CD4-positive, alpha-beta T cell (primary cell): ENCODE results near the gene RNASEH2B. TPM values are rescaled to one million over a fixed set of nuclear protein-coding genes. Genes with fewer than 3 reads are reported as not detected.

Experiments used
- ATAC-seq: fragments of 200-7000 bp; cut with Tn5 transposase; one replicate; pipeline ENCODE4 v1.10.0; 2022; ENCODE audit warnings: mild to moderate bottlenecking; ENCODE audit not compliant: poor library complexity
- CTCF ChIA-PET: fragments of 350-600 bp; sonication (Branson Sonifier 250); formaldehyde crosslinking; loops from one replicate; lab custom pipeline; 2021; ENCODE audit warnings: antibody characterized with exemption, inconsistent platforms; lab: Charles Lee
- POLR2A ChIA-PET: fragments of 350-600 bp; sonication (Branson Sonifier 250); formaldehyde crosslinking; loops from one replicate; lab custom pipeline; 2021; ENCODE audit warnings: antibody characterized with exemption, inconsistent platforms; lab: Charles Lee
- DNase-seq, 14 experiments: peaks; one replicate each; pipeline ENCODE4 v3.0.0-alpha.2; 2013 to 2020; ENCODE audit warnings: mixed read lengths in 2 of 14
- H3K27ac ChIP-seq, 2 donors: one replicate each; pipeline versions ENCODE4 v1.5.1 to v1.7.0; 2013; ENCODE audit warnings: low read length in 2 of 2, low read depth in 1 of 2, mild to moderate bottlenecking in 1 of 2
- H3K27me3 ChIP-seq, 2 experiments: 1 replicate in 1 of 2; 2 replicates in 1 of 2; pipeline versions ENCODE4 v1.6.1 to v1.7.0; 2013; ENCODE audit warnings: low read length in 2 of 2, control low read depth in 1 of 2, mild to moderate bottlenecking in 1 of 2, moderate library complexity in 1 of 2; ENCODE audit not compliant: insufficient read depth in 2 of 2, control insufficient read depth in 1 of 2
- H3K36me3 ChIP-seq: one replicate; pipeline ENCODE4 v1.6.1; 2013; ENCODE audit warnings: low read length, control low read depth; ENCODE audit not compliant: insufficient read depth
- H3K4me1 ChIP-seq: one replicate; pipeline ENCODE4 v1.6.1; 2013; ENCODE audit warnings: low read length, control low read depth; ENCODE audit not compliant: insufficient read depth
- H3K4me3 ChIP-seq: one replicate; pipeline ENCODE4 v1.5.1; 2013; ENCODE audit warnings: mild to moderate bottlenecking, low read length, moderate library complexity
- H3K9me3 ChIP-seq, 2 experiments: 1 replicate in 1 of 2; 2 replicates in 1 of 2; pipeline versions ENCODE4 v1.6.1 to v1.7.0; 2013; ENCODE audit warnings: low read length in 2 of 2, mild to moderate bottlenecking in 2 of 2, control low read depth in 1 of 2, moderate library complexity in 1 of 2; ENCODE audit not compliant: control insufficient read depth in 1 of 2, insufficient read depth in 1 of 2
- H3K27ac Mint-ChIP-seq: one replicate; pipeline ENCODE4 v1.8.0; 2020; ENCODE audit warnings: mixed read lengths
- H3K27me3 Mint-ChIP-seq: one replicate; pipeline ENCODE4 v1.8.0; 2021; ENCODE audit warnings: mixed read lengths
- H3K36me3 Mint-ChIP-seq: one replicate; pipeline ENCODE4 v1.8.0; 2021; ENCODE audit warnings: low read depth, mixed read lengths
- H3K4me1 Mint-ChIP-seq: one replicate; pipeline ENCODE4 v1.8.0; 2021; ENCODE audit warnings: low read depth, mixed read lengths
- H3K4me3 Mint-ChIP-seq: one replicate; pipeline ENCODE4 v1.8.0; 2020; ENCODE audit warnings: mild to moderate bottlenecking, mixed read lengths
- H3K9me3 Mint-ChIP-seq: one replicate; pipeline ENCODE4 v1.8.0; 2020; ENCODE audit warnings: mixed read lengths
- intact Hi-C, 2 experiments: fragments of 100-400 bp; cut with DNase I in 1 of 2; cut with micrococcal nuclease in 1 of 2; formaldehyde crosslinking; loops; one replicate each; pipeline versions ENCODE4 v1.15.1 to v1.9.0; 2023 to 2025; cut with DNase I, micrococcal nuclease
- total RNA-seq, 174 experiments: library from RNA in 2 of 174; stranded (reverse) in 2 of 174; gene quantifications; one replicate each; pipeline ENCODE4 v1.2.3 and lab custom pipeline; 2021 to 2026
- TF ChIP-seq, protein P1 (sequence below): fragments of 200-600 bp; IDR thresholded peaks from one replicate; pipeline ENCODE4 v1.8.0; 2022; ENCODE audit warnings: antibody characterized with exemption, mild to moderate bottlenecking

RNASEH2B gene
- total RNA-seq, 2 experiments from 2014 or later, result 68.4 to 74.6 TPM

DNA sequence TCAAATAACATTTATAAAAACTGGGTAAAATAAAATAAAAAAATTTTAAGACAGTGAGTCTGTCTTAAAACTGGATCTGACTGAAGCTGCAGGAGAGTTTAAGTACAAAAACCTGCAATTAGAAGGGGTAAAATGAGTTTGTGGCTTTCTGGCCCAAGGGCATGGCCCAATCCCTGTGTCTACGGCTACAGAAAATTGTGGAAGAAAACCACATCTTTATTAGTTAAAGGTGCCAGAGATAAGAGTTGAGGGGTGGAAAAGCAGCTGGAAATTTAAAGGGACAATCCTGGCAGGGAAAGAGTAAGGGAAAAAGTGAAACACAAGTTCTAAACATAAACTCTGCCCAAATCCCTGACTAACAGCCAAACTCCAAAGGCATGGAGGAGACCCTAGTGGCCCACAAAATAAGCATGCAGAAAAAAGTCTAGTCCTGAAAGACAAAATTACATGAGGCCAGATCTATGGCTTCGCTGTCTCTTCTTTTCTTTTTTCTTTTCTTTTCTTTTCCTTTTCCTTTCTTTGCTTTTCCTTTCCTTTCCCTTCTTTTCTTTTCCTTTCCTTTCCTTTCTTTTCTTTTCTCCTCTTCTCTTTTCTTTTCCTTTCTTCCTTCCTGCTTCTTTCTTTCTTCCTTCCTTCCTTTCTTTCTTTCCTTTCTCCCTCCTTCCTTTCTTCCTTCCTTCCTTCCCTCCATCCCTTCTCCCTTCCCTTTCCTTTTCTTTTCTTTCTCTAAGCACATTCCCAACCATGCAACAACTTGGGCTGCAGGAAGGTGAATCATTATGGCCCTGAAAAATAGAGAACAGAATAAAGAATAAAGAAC lies 42.6 kb upstream of the RNASEH2B start:
- H3K4me3 Mint-ChIP-seq, result no peak overlapping the region

DNA sequence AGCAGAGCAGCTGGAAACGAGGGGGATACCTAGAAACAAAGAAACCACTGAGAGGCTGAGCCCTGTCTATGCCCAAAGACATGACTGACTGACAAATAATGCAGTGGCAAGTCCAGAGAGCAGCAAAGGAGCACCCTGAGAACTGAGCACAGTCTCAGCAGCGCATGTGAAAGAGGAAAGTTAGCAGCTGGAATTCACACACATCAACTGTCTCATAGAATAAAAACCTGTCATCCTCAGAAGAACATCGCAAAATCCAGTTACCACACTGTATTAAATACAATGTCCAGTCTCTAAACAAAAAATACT lies 42.0 kb upstream of the RNASEH2B start:
- Histone ChIP-seq H3K9me3 (no peaks in the 10 kb centered on the region), H3K36me3 (no peaks in the 10 kb centered on the region), H3K4me3 (no peak overlapping the region), H3K27ac (no peak overlapping the region), H3K27me3 (no peaks in the 10 kb centered on the region), H3K4me1 (no peaks in the 10 kb centered on the region)
- ChIA-PET POLR2A (no interaction called here), CTCF (no interaction called here)
- H3K27me3 Mint-ChIP-seq, result no peaks in the 10 kb centered on the region
- intact Hi-C loops, result no loop called here
- no peaks in the 10 kb centered on the region for H3K36me3 Mint-ChIP-seq
- DNase-seq, result no peak
- H3K9me3 Mint-ChIP-seq, result no peaks in the 10 kb centered on the region
- no peak overlapping the region for H3K4me3 Mint-ChIP-seq
- ATAC-seq, result no peak
- TF ChIP-seq, protein P1, sequence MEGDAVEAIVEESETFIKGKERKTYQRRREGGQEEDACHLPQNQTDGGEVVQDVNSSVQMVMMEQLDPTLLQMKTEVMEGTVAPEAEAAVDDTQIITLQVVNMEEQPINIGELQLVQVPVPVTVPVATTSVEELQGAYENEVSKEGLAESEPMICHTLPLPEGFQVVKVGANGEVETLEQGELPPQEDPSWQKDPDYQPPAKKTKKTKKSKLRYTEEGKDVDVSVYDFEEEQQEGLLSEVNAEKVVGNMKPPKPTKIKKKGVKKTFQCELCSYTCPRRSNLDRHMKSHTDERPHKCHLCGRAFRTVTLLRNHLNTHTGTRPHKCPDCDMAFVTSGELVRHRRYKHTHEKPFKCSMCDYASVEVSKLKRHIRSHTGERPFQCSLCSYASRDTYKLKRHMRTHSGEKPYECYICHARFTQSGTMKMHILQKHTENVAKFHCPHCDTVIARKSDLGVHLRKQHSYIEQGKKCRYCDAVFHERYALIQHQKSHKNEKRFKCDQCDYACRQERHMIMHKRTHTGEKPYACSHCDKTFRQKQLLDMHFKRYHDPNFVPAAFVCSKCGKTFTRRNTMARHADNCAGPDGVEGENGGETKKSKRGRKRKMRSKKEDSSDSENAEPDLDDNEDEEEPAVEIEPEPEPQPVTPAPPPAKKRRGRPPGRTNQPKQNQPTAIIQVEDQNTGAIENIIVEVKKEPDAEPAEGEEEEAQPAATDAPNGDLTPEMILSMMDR, result no peak
- no peak overlapping the region for H3K27ac Mint-ChIP-seq
- H3K4me1 Mint-ChIP-seq, result no peaks in the 10 kb centered on the region

More for the DNA sequence above, 42.6 kb upstream of the RNASEH2B start:
- Mint-ChIP-seq H3K27me3 (no peaks in the 10 kb centered on the region), H3K36me3 (no peaks in the 10 kb centered on the region), H3K4me1 (no peaks in the 10 kb centered on the region), H3K27ac (no peak overlapping the region), H3K9me3 (no peaks in the 10 kb centered on the region)
- ChIA-PET CTCF (no interaction called here), POLR2A (no interaction called here)
- no peak overlapping the region for H3K4me3 ChIP-seq
- intact Hi-C loops, result no loop called here
- H3K27ac ChIP-seq, result no peak overlapping the region
- no peaks in the 10 kb centered on the region for H3K4me1 ChIP-seq
- no peak for DNase-seq
- ATAC-seq, result no peak
- no peaks in the 10 kb centered on the region for H3K36me3 ChIP-seq
- no peaks in the 10 kb centered on the region for H3K9me3 ChIP-seq
- H3K27me3 ChIP-seq, result no peaks in the 10 kb centered on the region
- TF ChIP-seq, protein P1, result peak; percentile 17

DNA sequence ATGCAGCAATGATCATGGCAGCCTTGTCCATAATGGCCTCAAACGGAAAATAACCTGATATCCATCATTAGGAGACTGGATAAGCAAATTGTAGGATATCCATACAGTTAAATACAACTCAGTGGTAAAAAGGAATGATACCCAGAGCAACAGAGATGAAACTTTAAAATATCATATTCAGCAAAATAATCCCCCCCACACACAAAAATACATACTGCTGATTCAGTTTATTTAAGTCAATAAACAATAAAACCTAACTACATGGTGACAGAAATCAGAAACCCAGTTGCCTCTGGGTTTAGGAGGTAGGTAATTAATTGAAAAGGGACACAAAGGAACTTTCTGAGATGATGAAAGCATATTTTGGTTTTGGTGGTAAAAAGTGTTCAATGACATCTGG lies 38.2 kb upstream of the RNASEH2B start:
- no peaks in the 10 kb centered on the region for H3K9me3 Mint-ChIP-seq
- TF ChIP-seq, protein P1, result no peak
- no peaks in the 10 kb centered on the region for H3K4me1 Mint-ChIP-seq
- no peak overlapping the region for H3K4me3 ChIP-seq
- peaks cover 0 to 4% of the 10 kb centered on the region in 2 experiments for H3K9me3 ChIP-seq
- H3K27ac ChIP-seq, result no peak overlapping the region
- H3K27me3 Mint-ChIP-seq, result no peaks in the 10 kb centered on the region
- intact Hi-C loops, result no loop called here
- H3K4me3 Mint-ChIP-seq, result no peak overlapping the region
- no peaks in the 10 kb centered on the region for H3K27me3 ChIP-seq
- no peak for DNase-seq
- ATAC-seq, result no peak
- CTCF ChIA-PET, result no interaction called here
- no peaks in the 10 kb centered on the region for H3K36me3 Mint-ChIP-seq
- no peaks in the 10 kb centered on the region for H3K36me3 ChIP-seq
- H3K4me1 ChIP-seq, result no peaks in the 10 kb centered on the region
- H3K27ac Mint-ChIP-seq, result no peak overlapping the region
- POLR2A ChIA-PET, result no interaction called here
